HEK293 (cell line): ENCODE measurements around the gene CAMKK1.
A peak's percentile ranks its signal among the peaks of the same experiment; 100 is the strongest.

ENCODE experiments used
- CTCF ChIA-PET: fragments of 350-600 bp; formaldehyde crosslinking; extraction: SDS; loops from one replicate; lab custom pipeline; 2021; ENCODE audit warnings: antibody characterized with exemption; lab: Yijun Ruan, JAX
- POLR2A ChIA-PET: fragments of 300-600 bp; formaldehyde crosslinking; extraction: SDS; loops from one replicate; lab custom pipeline; 2020; ENCODE audit warnings: antibody characterized with exemption, inconsistent platforms; lab: Yijun Ruan, JAX
- H3K27ac ChIP-seq: fragments of 200-500 bp; sonication (Bioruptor generic); 2 replicates; pipeline ENCODE4 v1.5.1; 2014; ENCODE audit warnings: low read depth, low read length, control low read depth, inconsistent platforms; ENCODE audit errors: extremely low read depth
- H3K36me3 ChIP-seq, 2 experiments: fragments of 200-500 bp in 1 of 2; sonication (Bioruptor generic) in 1 of 2; 1 replicate in 1 of 2; 2 replicates in 1 of 2; pipeline ENCODE4 v1.5.1; 2014 to 2017; ENCODE audit warnings: inconsistent platforms in 2 of 2, low read length in 2 of 2; ENCODE audit not compliant: control insufficient read depth in 2 of 2, insufficient read depth in 1 of 2
- H3K4me1 ChIP-seq: fragments of 200-500 bp; sonication (Bioruptor generic); 2 replicates; pipeline ENCODE4 v1.5.1; 2014; ENCODE audit warnings: mild to moderate bottlenecking, low read length, inconsistent platforms; ENCODE audit not compliant: control insufficient read depth, insufficient read depth
- H3K4me3 ChIP-seq: 2 replicates; pipeline ENCODE4 v1.5.1; 2011; ENCODE audit warnings: low read depth, mild to moderate bottlenecking, control low read depth, low read length, moderate library complexity
- H3K9me3 ChIP-seq: fragments of 200-500 bp; sonication (Bioruptor generic); 2 replicates; pipeline ENCODE4 v1.5.1; 2014; ENCODE audit warnings: low read depth, low read length, inconsistent platforms; ENCODE audit not compliant: control insufficient read depth, insufficient read depth
- KLF10 ChIP-seq: fragments of 450-650 bp; IDR thresholded peaks from 2 replicates; pipeline ENCODE4 v1.5.1; 2018; ENCODE audit warnings: missing biosample characterization, mild to moderate bottlenecking, missing genetic modification characterization
- PRDM1 ChIP-seq: fragments of 450-650 bp; formaldehyde crosslinking; IDR thresholded peaks from 2 replicates; pipeline ENCODE4; 2016; ENCODE audit warnings: missing biosample characterization, missing genetic modification characterization
- WT1 ChIP-seq: fragments of 450-650 bp; formaldehyde crosslinking; IDR thresholded peaks from 2 replicates; pipeline ENCODE4 v1.5.1; 2016; ENCODE audit warnings: missing biosample characterization, missing genetic modification characterization
- ZFHX2 ChIP-seq: fragments of 450-650 bp; formaldehyde crosslinking; conservative IDR thresholded peaks from 2 replicates; pipeline ENCODE4 v1.5.1; 2016; ENCODE audit warnings: missing biosample characterization, missing genetic modification characterization
- ZFP37 ChIP-seq: fragments of 450-650 bp; formaldehyde crosslinking; IDR thresholded peaks from 2 replicates; pipeline ENCODE4 v1.5.1; 2016; ENCODE audit warnings: missing biosample characterization, missing genetic modification characterization
- ZFP69B ChIP-seq: fragments of 450-650 bp; formaldehyde crosslinking; IDR thresholded peaks from 2 replicates; pipeline ENCODE4 v1.5.1; 2016; ENCODE audit warnings: missing biosample characterization, missing genetic modification characterization
- ZNF148 ChIP-seq: fragments of 450-650 bp; formaldehyde crosslinking; IDR thresholded peaks from 2 replicates; pipeline ENCODE4 v1.5.0; 2017; ENCODE audit warnings: missing biosample characterization, missing genetic modification characterization, borderline replicate concordance
- ZNF157 ChIP-seq: fragments of 450-650 bp; formaldehyde crosslinking; IDR thresholded peaks from 2 replicates; pipeline ENCODE4 v1.5.1; 2016; ENCODE audit warnings: missing biosample characterization, missing genetic modification characterization
- ZNF202 ChIP-seq: fragments of 450-650 bp; formaldehyde crosslinking; IDR thresholded peaks from 2 replicates; pipeline ENCODE4 v1.5.1; 2016; ENCODE audit warnings: missing biosample characterization, missing genetic modification characterization, borderline replicate concordance
- TF ChIP-seq, protein P1 (sequence below): fragments of 450-650 bp; formaldehyde crosslinking; IDR thresholded peaks from 2 replicates; pipeline ENCODE4 v1.5.1; 2016; ENCODE audit warnings: missing biosample characterization, missing genetic modification characterization, borderline replicate concordance
- TF ChIP-seq, protein P2 (sequence below): fragments of 450-650 bp; formaldehyde crosslinking; IDR thresholded peaks from 2 replicates; pipeline ENCODE4 v1.5.1; 2017; ENCODE audit warnings: missing biosample characterization, missing genetic modification characterization
- TF ChIP-seq, protein P3 (sequence below): fragments of 450-650 bp; formaldehyde crosslinking; IDR thresholded peaks from 2 replicates; pipeline ENCODE4 v1.5.1; 2016; ENCODE audit warnings: missing biosample characterization, missing genetic modification characterization
- TF ChIP-seq, protein P4 (sequence below): fragments of 450-650 bp; formaldehyde crosslinking; IDR thresholded peaks from 2 replicates; pipeline ENCODE4 v1.5.1; 2016; ENCODE audit warnings: missing biosample characterization, missing genetic modification characterization
- TF ChIP-seq, protein P5 (sequence below): fragments of 450-650 bp; formaldehyde crosslinking; IDR thresholded peaks from 2 replicates; pipeline ENCODE4 v1.5.1; 2017; ENCODE audit warnings: missing biosample characterization, missing genetic modification characterization
- TF ChIP-seq, protein P6 (sequence below): fragments of 450-650 bp; formaldehyde crosslinking; conservative IDR thresholded peaks from 2 replicates; pipeline ENCODE4 v1.5.1; 2016; ENCODE audit warnings: low read depth, missing biosample characterization, missing genetic modification characterization

CAMKK1 gene

DNA sequence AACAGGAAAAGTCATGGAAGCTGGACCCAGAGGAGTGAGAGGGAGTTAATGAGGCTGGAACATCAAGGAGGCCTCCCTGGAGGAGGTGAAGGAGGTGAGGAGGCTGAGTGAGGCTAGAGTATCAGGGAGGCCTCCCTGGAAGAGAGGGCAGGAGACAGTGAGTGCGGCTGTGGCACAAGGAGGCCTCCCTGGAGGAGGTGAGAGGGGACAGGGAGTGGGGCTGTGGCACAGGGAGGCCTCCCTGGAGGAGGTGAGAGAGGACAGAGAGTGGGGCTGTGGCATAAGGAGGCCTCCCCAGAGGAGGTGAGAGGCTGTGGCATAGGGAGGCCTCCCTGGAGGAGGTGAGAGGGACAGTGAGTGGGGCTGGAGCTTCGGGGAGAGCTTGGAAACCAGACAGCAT is 5.5 kb downstream of the CAMKK1 start (continued):
- TF ChIP-seq ZNF148 (tag by site-specific recombination), result peak; percentile 52; the same call in 1 of the 2 replicates
- TF ChIP-seq, protein P1, sequence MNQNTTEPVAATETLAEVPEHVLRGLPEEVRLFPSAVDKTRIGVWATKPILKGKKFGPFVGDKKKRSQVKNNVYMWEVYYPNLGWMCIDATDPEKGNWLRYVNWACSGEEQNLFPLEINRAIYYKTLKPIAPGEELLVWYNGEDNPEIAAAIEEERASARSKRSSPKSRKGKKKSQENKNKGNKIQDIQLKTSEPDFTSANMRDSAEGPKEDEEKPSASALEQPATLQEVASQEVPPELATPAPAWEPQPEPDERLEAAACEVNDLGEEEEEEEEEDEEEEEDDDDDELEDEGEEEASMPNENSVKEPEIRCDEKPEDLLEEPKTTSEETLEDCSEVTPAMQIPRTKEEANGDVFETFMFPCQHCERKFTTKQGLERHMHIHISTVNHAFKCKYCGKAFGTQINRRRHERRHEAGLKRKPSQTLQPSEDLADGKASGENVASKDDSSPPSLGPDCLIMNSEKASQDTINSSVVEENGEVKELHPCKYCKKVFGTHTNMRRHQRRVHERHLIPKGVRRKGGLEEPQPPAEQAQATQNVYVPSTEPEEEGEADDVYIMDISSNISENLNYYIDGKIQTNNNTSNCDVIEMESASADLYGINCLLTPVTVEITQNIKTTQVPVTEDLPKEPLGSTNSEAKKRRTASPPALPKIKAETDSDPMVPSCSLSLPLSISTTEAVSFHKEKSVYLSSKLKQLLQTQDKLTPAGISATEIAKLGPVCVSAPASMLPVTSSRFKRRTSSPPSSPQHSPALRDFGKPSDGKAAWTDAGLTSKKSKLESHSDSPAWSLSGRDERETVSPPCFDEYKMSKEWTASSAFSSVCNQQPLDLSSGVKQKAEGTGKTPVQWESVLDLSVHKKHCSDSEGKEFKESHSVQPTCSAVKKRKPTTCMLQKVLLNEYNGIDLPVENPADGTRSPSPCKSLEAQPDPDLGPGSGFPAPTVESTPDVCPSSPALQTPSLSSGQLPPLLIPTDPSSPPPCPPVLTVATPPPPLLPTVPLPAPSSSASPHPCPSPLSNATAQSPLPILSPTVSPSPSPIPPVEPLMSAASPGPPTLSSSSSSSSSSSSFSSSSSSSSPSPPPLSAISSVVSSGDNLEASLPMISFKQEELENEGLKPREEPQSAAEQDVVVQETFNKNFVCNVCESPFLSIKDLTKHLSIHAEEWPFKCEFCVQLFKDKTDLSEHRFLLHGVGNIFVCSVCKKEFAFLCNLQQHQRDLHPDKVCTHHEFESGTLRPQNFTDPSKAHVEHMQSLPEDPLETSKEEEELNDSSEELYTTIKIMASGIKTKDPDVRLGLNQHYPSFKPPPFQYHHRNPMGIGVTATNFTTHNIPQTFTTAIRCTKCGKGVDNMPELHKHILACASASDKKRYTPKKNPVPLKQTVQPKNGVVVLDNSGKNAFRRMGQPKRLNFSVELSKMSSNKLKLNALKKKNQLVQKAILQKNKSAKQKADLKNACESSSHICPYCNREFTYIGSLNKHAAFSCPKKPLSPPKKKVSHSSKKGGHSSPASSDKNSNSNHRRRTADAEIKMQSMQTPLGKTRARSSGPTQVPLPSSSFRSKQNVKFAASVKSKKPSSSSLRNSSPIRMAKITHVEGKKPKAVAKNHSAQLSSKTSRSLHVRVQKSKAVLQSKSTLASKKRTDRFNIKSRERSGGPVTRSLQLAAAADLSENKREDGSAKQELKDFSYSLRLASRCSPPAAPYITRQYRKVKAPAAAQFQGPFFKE (tag by site-specific recombination), result 0 out of 2 replicates have a peak, but pooled peaks have one; percentile 40
- TF ChIP-seq PRDM1 (tag by site-specific recombination), result peak; percentile 39; the same call in 1 of the 2 replicates
- TF ChIP-seq, protein P2, sequence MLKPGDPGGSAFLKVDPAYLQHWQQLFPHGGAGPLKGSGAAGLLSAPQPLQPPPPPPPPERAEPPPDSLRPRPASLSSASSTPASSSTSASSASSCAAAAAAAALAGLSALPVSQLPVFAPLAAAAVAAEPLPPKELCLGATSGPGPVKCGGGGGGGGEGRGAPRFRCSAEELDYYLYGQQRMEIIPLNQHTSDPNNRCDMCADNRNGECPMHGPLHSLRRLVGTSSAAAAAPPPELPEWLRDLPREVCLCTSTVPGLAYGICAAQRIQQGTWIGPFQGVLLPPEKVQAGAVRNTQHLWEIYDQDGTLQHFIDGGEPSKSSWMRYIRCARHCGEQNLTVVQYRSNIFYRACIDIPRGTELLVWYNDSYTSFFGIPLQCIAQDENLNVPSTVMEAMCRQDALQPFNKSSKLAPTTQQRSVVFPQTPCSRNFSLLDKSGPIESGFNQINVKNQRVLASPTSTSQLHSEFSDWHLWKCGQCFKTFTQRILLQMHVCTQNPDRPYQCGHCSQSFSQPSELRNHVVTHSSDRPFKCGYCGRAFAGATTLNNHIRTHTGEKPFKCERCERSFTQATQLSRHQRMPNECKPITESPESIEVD (tag by site-specific recombination), result no peak
- no peak for TF ChIP-seq ZNF202
- peak; percentile 23; the same call in 1 of the 2 replicates for TF ChIP-seq WT1 (tag by site-specific recombination)

- ChIA-PET CTCF (interaction anchor here (0.7 kb wide), 2 partner anchors 14 to 526 kb away, joined by 3 read pairs; no protein-coding TSS in a partner anchor), POLR2A (no interaction called here)
- Histone ChIP-seq H3K4me1 (peaks cover 35% of the 10 kb centered on the region), H3K9me3 (no peaks in the 10 kb centered on the region), H3K4me3 (no peak overlapping the region), H3K36me3 (peaks cover 4 to 43% of the 10 kb centered on the region in 2 experiments), H3K27ac (no peak overlapping the region)
- TF ChIP-seq, protein P3, sequence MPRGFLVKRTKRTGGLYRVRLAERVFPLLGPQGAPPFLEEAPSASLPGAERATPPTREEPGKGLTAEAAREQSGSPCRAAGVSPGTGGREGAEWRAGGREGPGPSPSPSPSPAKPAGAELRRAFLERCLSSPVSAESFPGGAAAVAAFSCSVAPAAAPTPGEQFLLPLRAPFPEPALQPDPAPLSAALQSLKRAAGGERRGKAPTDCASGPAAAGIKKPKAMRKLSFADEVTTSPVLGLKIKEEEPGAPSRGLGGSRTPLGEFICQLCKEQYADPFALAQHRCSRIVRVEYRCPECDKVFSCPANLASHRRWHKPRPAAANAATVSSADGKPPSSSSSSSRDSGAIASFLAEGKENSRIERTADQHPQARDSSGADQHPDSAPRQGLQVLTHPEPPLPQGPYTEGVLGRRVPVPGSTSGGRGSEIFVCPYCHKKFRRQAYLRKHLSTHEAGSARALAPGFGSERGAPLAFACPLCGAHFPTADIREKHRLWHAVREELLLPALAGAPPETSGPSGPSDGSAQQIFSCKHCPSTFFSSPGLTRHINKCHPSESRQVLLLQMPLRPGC (tag by site-specific recombination), result no peak
- TF ChIP-seq PRDM1 (tag by site-specific recombination) (no peak), ZFHX2 (tag by site-specific recombination) (no peak), KLF10 (tag by site-specific recombination) (no peak), ZFP37 (no peak), ZNF157 (tag by site-specific recombination) (no peak), ZFP69B (tag by site-specific recombination) (no peak)
- TF ChIP-seq, protein P4, sequence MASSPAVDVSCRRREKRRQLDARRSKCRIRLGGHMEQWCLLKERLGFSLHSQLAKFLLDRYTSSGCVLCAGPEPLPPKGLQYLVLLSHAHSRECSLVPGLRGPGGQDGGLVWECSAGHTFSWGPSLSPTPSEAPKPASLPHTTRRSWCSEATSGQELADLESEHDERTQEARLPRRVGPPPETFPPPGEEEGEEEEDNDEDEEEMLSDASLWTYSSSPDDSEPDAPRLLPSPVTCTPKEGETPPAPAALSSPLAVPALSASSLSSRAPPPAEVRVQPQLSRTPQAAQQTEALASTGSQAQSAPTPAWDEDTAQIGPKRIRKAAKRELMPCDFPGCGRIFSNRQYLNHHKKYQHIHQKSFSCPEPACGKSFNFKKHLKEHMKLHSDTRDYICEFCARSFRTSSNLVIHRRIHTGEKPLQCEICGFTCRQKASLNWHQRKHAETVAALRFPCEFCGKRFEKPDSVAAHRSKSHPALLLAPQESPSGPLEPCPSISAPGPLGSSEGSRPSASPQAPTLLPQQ (tag by site-specific recombination), result no peak
- TF ChIP-seq, protein P5, sequence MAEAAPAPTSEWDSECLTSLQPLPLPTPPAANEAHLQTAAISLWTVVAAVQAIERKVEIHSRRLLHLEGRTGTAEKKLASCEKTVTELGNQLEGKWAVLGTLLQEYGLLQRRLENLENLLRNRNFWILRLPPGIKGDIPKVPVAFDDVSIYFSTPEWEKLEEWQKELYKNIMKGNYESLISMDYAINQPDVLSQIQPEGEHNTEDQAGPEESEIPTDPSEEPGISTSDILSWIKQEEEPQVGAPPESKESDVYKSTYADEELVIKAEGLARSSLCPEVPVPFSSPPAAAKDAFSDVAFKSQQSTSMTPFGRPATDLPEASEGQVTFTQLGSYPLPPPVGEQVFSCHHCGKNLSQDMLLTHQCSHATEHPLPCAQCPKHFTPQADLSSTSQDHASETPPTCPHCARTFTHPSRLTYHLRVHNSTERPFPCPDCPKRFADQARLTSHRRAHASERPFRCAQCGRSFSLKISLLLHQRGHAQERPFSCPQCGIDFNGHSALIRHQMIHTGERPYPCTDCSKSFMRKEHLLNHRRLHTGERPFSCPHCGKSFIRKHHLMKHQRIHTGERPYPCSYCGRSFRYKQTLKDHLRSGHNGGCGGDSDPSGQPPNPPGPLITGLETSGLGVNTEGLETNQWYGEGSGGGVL (tag by site-specific recombination), result no peak
- TF ChIP-seq, protein P6, sequence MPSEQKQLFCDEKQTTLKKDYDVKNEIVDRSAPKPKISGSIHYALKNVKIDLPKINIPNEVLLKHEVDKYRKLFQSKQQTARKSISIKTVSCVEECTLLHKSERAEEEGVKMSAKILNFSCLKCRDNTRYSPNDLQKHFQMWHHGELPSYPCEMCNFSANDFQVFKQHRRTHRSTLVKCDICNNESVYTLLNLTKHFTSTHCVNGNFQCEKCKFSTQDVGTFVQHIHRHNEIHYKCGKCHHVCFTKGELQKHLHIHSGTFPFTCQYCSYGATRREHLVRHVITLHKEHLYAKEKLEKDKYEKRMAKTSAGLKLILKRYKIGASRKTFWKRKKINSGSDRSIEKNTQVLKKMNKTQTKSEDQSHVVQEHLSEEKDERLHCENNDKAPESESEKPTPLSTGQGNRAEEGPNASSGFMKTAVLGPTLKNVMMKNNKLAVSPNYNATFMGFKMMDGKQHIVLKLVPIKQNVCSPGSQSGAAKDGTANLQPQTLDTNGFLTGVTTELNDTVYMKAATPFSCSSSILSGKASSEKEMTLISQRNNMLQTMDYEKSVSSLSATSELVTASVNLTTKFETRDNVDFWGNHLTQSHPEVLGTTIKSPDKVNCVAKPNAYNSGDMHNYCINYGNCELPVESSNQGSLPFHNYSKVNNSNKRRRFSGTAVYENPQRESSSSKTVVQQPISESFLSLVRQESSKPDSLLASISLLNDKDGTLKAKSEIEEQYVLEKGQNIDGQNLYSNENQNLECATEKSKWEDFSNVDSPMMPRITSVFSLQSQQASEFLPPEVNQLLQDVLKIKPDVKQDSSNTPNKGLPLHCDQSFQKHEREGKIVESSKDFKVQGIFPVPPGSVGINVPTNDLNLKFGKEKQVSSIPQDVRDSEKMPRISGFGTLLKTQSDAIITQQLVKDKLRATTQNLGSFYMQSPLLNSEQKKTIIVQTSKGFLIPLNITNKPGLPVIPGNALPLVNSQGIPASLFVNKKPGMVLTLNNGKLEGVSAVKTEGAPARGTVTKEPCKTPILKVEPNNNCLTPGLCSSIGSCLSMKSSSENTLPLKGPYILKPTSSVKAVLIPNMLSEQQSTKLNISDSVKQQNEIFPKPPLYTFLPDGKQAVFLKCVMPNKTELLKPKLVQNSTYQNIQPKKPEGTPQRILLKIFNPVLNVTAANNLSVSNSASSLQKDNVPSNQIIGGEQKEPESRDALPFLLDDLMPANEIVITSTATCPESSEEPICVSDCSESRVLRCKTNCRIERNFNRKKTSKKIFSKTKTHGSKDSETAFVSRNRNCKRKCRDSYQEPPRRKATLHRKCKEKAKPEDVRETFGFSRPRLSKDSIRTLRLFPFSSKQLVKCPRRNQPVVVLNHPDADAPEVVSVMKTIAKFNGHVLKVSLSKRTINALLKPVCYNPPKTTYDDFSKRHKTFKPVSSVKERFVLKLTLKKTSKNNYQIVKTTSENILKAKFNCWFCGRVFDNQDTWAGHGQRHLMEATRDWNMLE (tag by site-specific recombination), result no peak
Observed at GRCh38 chr17:3886776-3887175, 6.1 kb downstream of the CAMKK1 start.
